ENCODE results near the gene UXS1. TPM values are rescaled to one million over a fixed set of nuclear protein-coding genes. Genes with fewer than 3 reads are reported as not detected.

The UXS1 gene
- total RNA-seq, 1 donor from 2014 or later, result 21.4 TPM

DNA sequence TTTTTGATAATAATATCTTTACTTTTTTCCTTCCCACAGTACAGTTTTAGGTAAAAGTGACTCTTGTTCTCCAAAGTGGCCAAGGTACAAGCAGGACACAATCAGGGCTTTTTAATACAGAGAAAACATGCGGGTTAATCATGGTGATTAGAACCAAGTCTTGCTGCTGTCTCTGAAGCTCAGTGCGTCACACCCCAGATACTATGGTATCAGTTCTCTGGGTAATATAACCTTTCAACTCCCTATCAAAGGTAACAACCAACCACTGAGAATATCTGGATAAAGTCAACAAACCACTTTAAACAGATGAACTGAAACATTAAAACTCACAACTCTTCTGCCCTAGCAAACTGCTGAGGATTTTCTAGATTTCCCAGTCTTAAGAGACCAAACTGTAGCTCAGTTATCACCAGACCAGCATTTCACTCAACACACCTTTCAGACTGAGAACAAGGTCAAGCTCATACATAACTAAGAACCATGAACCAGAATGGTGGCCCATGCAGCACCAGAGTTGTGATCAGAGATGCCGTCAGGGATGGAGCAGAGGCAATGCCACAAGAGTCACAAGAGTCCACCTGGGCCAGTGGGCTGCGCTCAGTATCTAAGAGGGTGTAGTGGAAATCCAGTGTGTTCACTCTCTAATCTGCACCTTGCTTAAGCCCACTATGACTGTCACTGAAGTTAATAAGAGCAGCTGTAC lies 103.0 kb downstream of the UXS1 start:
- no peak for DNase-seq (ENCODE audit: low read depth in 2 of 2)

DNA sequence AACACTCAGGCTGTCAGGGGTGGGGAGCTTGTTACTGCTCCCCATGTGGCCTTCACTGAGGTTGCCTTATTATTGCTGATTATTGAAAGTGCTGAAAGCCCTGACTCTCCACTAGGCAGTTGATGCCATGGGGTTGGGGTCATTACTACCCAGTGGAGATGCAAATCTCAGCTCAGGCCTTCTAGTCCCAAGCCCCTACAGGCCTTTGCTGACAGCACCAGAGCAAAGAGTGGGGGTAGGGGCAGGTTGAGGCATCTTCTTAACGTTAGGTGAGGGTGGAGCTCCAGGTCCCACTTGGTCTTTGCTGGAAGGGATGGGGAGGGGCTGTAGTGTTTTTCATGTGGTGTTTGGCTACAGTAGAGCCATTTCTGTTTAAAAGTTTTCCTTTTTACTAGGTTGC lies 104.5 kb downstream of the UXS1 start:
- DNase-seq (ENCODE audit: low read depth in 2 of 2), result no peak

DNA sequence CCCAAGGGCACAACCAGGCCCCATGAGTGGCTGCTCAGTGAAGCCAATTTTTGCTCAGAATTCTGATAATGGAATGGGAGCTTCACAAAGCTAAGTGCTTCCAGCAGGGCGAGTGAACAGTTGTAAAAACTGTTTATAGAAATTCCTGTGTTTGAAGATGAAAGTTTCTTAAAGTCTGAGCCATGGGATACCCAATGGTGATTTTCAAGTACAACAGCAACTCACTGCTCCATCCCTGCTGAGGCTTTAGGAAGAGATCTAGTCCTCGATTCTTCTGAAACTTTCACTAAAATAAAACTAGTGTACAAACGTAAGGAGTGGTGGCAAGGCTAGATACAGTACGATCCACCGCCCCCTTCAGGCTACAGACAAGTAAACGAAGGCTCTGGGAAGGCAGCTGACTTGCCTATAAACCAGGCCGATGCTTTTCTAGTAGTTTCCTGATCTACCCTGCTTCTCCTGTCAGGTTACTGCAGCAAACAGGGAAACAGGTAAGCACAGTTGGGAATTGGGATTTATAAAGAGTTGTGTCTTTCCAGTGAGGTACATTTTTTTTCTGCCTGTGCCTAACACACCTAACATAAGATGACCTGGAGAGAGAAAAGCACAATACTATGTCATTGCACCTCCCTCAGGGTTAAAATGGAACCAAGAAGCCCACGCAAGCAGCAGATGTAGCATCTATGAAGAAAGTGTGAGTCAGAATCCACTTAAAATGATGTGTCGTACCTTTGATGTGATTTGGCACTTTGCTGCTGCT lies 108.7 kb downstream of the UXS1 start:
- peak; percentile 4 to 70 for DNase-seq (ENCODE audit: low read depth in 2 of 2)

DNA sequence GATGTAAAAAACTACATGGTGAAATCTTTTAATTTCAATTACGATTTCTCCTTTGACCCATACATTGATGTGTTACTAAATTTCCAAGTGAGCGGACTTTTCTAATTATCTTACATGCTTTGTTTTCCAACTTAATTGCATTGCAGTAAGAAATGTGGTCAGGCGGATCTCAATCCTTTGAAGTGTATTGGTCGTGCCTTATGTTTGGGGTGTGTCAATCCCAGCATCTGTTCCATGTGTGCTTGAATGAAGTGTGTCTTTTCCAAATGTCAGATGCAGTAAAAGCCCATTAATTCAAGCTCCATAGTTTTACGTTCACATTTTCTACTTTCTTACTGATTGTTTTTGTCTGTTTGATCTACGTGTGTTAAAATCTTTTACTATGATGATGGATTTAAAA lies 113.1 kb downstream of the UXS1 start:
- DNase-seq (ENCODE audit: low read depth in 2 of 2), result no peak

DNA sequence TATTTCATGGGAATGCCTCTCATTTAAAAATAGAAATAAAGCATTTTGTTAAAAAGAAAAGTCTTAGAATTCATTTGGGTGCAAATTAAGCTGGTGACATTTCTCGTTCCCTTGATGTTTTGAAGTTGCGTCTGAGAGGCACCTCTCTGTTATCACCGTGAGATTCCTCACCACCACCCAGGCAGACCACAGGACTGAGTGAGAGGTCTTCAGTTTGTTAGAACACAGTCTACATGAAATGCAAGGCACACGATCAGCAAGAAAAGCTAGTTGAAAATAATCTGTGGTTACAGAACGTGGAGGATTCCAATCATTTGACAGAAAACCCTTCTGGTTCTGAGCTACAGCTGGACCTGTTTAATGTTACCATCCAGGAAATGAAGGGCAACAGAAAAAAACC lies 116.0 kb downstream of the UXS1 start:
- DNase-seq (ENCODE audit: low read depth in 2 of 2), result no peak

DNA sequence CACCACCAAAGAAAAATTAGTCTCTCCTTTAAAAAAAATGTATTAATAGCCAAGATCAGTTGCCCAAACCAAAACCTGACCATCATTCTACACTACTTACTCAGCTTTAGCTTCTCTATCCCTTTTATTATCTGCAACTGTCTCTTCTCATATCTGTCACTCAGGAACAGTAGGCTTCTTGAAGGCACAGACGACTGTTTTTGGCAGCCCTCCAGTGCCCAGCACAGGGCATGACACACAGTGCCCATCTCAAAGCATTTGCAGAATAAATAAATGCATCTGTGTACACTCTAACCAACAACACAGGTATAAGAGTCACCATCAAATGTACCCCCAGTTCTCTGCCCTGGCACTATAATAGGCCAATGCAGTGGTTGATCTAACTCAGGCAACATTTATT lies 117.2 kb downstream of the UXS1 start:
- no peak for DNase-seq (ENCODE audit: low read depth in 2 of 2)

DNA sequence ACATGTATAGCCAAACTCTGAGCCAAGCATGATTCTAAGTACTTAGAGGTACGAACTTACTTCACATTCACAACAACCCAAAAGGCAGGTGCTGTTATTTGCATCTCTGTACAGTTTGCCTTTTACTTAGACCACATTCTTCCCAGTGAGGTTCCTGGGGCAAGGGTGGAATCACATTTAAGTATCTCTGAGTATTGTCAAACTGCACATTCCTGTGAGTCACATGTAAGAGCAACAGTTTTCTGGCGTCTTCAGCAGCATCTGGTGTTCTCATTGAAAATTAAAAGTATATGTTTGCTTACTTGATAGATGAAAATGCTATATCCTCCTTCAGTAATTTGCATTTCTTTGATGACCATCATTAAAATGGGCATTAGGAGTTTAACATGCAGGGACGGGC lies 119.1 kb downstream of the UXS1 start:
- DNase-seq (ENCODE audit: low read depth in 2 of 2), result no peak

DNA sequence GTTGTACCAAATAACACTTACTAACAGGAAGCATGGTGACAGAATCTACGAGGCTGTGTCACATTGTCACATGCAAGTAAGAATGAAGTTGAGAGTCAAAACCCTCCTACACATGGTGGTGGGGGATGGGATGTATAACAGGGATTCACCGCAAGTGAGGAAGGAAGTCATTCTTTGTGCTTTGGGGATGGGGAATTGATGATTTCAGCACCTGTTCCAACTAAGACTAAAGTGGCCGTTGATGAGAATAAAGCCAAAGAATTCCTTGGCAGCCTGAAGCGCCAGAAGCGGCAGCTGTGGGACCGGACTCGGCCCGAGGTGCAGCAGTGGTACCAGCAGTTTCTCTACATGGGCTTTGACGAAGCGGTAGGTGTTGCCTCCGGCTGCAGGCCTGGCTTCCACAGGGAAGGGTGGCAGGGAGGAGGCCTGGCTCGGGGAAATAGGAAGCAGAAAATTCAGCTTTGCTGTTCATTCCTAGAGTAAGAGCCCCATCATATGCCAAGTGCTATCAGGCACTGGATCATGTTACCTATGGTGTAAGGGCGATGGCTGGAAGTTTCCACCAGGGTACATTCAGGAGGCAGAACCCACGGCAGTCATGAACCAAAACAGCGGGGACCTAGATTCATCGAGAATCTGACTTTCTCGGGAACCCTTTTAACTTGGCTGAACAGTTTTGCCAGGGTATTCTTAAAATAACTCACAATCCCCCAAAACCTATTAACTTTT lies 120.3 kb downstream of the UXS1 start:
- no peak for DNase-seq (ENCODE audit: low read depth in 2 of 2)

DNA sequence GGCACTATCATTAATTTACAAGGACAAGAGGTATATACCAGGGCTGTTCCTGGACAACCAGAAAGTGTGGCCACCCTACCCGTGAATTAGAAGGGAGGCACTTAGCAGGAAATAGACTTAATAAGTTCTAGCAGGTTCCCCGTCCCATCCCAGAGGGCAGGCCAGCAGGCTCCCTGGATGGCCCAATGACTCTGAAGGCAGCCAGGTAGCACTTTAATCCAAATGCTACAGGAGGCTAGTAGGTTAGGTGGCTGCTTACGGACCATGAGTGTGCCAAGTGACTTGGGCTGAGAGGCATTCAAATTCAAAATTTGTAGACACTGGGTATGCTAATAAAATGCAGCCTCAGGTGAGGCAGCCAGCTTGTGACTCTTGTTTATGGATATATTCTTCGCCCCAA lies 123.9 kb downstream of the UXS1 start:
- no peak for DNase-seq (ENCODE audit: low read depth in 2 of 2)

DNA sequence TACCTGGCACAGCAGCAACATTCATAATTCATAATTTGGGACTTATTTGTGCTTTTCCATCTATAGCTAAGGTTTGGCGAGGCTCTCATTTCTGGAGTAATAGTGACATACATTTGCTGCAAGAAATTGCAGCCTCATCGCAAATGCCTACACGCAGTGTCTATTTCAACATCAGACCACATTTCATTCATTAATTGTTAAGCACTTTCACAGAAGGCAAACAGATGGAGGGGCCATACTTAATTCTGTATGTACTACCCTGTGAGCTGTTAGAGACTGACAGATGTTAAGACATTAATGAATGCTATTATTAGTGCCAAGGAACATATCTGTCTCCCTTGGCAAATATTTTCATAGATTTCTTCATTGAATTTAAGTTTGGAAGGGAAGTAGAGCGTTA lies 125.7 kb downstream of the UXS1 start:
- DNase-seq (ENCODE audit: low read depth in 2 of 2), result no peak

DNA sequence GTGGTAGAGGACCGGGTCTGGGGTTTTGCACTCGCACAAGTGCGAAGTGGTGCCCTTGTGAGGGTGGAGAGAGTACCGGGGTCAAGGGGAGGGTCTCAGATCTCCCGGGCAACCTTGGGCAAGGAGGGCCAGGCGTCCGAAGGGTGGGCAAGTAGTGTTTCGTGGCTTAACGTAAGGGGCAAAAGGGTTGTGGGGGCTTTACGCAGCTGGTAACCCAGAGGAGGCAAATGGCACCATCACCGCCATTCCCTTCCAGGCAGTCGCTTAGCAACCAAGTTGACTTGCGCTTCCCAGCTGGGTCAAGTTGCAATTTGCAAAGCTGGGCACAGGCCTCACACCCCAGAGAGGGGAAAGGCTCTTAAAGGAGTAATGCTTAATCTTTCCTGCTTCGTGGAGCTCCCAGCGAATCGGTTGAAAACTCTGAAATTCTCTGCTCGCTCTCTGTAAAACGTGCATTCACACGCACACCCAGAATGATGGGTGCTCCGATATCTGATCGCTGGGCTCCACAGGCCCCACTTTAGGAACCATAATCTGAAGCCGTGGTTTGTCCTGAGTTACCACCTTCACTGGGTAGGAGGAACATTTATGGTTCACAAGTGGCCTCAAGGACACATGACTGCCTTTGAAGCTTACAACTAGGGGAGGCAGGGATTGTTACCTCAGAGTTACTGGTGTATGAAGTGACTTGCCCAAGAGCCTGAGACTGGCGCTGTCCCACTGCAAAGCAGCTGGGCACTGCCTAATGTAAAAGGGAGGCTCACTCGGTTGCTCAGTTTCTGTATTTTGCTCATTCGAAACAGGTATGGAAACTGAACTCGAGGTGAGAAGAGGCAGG lies 127.9 kb downstream of the UXS1 start:
- DNase-seq (ENCODE audit: low read depth in 2 of 2), result no peak

DNA sequence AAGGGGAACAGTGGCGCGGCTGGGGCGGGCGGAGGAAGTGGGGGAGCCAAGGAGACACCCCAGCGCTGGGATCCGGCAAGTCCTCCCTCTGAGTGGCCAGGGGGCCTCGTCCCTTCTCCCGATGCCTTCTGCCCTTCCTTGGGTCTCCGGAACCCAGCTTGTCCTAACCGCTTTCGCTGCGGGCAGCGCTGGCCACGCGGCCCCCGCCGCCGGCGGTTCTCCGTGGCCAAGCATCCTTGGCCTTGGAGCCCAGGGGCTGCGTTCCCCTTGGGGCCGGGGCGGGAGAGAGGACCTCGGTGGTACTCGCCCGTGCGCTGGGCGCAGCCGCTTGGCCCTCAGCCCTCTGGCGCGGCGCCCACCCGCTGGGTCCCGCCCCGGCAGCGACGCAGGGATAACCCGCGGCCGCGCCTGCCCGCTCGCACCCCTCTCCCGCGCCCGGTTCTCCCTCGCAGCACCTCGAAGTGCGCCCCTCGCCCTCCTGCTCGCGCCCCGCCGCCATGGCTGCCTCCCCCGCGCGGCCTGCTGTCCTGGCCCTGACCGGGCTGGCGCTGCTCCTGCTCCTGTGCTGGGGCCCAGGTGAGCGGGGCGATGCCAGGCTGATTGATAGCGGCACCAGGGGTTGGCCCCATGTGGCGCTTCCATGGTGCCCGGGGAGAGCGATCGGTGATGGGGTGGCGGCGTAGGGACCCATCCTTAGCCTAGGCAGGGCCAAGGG lies 128.7 kb downstream of the UXS1 start:
- no peak for DNase-seq (ENCODE audit: low read depth in 2 of 2)

DNA sequence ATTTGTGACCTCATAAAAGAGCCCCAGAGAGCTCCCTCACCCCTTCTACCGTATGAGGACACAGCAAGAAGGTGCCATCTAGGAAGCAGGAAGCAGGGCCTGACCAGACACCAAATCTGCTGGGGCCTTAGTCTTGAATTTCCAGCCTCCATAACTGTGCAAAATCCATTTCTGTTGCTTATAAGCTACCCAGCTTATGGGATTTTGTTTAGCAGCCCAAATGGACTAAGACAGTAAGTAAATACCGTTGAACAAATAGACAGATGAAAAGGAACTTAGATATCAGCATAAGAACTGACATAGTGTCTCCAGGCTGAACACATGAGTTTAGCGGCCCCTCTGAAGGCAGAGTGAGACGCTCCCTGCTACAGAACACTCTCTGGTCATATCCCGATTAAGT lies 130.9 kb downstream of the UXS1 start:
- DNase-seq (ENCODE audit: low read depth in 2 of 2), result no peak

DNA sequence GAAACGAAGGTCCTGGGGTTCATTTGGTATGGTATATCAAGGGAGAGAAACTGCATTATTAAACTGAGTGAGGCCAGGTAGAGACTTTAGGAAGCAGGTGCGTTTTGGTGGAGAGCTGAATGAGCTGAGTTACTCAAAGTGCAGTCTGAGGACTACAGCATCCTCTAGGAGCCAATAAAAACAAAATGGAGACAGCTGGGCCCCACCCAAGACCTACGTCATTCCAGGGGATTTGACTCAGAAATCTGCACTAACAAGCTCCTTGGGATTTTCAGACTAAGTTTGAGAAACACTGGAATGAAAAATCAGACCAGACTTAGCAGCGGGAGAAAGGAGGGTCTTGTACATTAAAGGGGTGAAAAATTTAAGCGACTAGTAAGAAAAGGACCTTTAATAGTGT lies 131.5 kb downstream of the UXS1 start:
- DNase-seq (ENCODE audit: low read depth in 2 of 2), result no peak

DNA sequence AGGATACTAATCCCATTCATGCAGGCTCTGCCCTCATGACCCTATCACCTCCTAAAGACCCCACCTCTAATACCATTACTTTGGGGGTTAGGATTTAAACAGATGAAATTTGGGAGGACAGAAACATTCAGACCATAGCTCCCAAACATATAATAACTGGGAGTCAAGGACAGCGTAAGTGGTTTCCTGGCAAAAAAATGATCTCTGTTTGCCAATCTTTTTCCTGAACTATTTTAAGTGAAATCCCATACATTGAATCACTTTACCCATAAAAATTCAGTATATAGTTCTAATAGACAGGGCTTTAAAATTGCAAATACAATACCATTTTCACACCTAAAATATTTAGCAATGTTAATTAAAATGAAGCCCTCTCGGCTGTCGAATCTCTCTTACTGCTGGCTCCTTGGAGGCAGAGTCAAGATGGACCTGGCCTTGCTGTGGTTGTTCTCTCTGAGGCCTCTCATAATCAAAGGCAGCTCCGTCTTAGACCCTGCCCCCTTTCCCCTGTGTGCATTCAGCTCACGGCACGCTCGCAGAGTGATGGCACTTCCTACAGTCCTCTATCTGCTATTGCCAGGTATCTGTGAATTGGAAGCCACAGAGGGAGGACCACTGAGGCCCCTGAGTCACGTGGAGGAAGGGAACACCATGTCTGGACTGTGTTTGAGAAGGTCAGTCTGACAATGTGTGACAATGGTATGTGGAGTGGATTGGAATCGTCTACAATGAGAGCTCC lies 132.3 kb downstream of the UXS1 start:
- DNase-seq (ENCODE audit: low read depth in 2 of 2), result no peak

DNA sequence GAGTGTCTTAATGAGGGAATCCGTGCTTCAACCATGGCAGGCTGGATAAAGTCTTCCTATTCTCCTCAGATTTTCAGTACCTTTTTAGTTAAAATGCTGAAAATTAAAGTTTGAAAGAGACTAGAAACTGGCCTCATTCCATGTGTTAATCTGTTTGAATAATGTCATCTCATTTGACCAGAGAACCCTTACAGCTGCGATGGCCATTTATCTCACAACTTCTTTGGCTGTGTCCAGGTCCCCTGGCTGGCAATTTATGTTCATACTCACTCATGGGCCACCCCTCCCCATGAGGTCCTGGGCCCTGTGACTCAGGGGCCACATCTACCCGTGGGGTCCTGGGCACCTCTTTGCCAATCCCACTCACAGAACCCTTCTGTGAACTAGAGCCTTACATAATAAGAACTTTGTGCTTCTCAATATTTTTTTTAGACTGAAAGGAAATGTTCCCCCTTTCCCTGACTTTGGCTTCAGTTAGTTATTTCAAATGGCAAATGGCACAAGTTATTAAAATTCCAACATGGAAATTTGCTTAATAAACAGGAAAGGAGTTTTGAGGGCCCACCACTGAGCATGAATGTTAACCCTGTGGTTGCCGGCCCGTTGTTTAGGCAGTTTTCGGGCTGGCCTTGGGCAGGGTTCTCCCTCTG lies 134.6 kb downstream of the UXS1 start:
- DNase-seq (ENCODE audit: low read depth in 2 of 2), result no peak

DNA sequence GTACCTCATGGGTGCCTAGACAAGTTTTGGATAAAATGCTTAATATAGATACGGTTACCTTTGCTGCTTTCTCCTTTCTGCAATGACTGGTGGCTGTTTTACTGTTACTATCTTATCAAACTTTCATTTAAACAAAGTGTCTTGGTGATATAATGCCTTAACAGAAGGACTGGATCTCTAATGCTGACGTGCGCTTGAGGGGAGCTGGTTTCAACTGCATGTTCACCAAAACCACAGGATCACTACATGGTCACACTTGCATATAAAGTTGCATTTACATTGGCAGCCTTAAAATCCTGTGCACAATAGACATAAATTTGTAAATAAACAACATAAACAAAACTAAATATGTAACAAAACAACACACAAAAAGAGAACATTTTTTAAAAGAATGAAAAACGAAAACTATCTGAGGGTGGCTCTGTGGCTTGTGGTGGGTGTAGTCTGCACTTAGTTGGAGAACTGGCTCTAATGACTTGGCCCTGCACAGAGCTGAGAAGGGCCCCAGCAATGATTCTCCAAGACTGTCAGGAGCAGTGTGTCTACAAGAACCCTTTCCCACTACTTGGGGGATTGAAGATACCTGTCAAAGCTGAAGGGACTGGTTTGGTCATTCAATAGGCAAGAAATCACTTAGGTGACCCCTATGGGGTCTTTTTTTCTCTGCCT lies 135.5 kb downstream of the UXS1 start:
- DNase-seq (ENCODE audit: low read depth in 2 of 2), result no peak

DNA sequence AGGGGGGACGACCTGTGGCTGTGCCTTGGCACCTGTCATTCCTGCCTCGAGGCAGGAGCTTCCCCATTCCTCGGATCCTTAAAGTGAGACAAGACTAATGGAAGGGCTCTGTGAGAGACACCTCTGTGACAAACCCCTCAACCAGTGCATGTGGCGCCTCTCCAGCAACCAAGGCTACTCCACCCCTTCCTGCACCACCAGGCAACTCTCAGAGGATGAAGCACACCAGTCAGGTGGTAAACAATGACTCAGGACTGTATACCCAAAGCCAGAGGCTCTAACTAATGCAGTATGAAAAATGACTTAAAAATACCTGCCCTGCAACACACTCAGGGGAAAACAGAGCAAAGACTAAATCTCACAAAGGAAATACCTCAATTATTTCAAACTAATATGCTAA lies 136.9 kb downstream of the UXS1 start:
- no peak for DNase-seq (ENCODE audit: low read depth in 2 of 2)
